H1 (cell line): ENCODE data around the gene REPS2. TPM values are rescaled to one million over a fixed set of nuclear protein-coding genes. Genes with fewer than 3 reads are reported as not detected.

ENCODE experiments used
- CTCF ChIA-PET: fragments of 300-600 bp; sonication (Branson Sonifier 250); formaldehyde crosslinking; loops from one replicate; lab custom pipeline; 2021; ENCODE audit not compliant: partially characterized antibody; lab: Charles Lee
- POLR2A ChIA-PET: fragments of 300-600 bp; sonication (Branson Sonifier 250); formaldehyde crosslinking; loops from one replicate; lab custom pipeline; 2021; ENCODE audit warnings: inconsistent platforms; ENCODE audit not compliant: partially characterized antibody; lab: Charles Lee
- DNase-seq, 2 experiments: peaks; one replicate each; pipeline versions ENCODE4 v3.0.0 to v3.0.0-alpha.2; 2010 to 2022; ENCODE audit warnings: low spot score in 2 of 2, low read depth in 1 of 2, mixed read lengths in 1 of 2
- FAIRE-seq: peaks from 2 replicates; lab custom pipeline; 2011; peaks lifted over from hg19 to GRCh38; lab: Jason Lieb, UNC
- H2AFZ ChIP-seq: 2 replicates; pipeline ENCODE4 v1.8.1; 2012; ENCODE audit warnings: low read length, inconsistent platforms
- H2AK5ac ChIP-seq: 2 replicates; pipeline ENCODE4 v1.6.1; 2013; ENCODE audit warnings: low read depth, low read length
- H2BK120ac ChIP-seq: replicated peaks from 2 replicates; pipeline ENCODE3; 2013; ENCODE audit warnings: low read depth, low read length, inconsistent platforms
- H2BK12ac ChIP-seq: 2 replicates; pipeline ENCODE4 v1.6.1; 2013; ENCODE audit warnings: low read depth, low read length
- H2BK15ac ChIP-seq: 2 replicates; pipeline ENCODE4 v1.6.1; 2013; ENCODE audit warnings: low read length
- H2BK20ac ChIP-seq: 2 replicates; pipeline ENCODE4 v1.6.1; 2013; ENCODE audit warnings: low read length
- H2BK5ac ChIP-seq: 2 replicates; pipeline ENCODE4 v1.6.1; 2013; ENCODE audit warnings: low read depth, low read length
- H3K14ac ChIP-seq: 2 replicates; pipeline ENCODE4 v1.6.1; 2013; ENCODE audit warnings: inconsistent platforms; ENCODE audit not compliant: insufficient read length
- H3K18ac ChIP-seq: 2 replicates; pipeline ENCODE4 v1.6.1; 2013; ENCODE audit warnings: low read length; ENCODE audit errors: extremely low read depth
- H3K23ac ChIP-seq: 2 replicates; pipeline ENCODE4 v1.6.1; 2013; ENCODE audit warnings: inconsistent platforms; ENCODE audit not compliant: insufficient read length
- H3K23me2 ChIP-seq: 2 replicates; pipeline ENCODE4 v1.6.1; 2013; ENCODE audit warnings: low read depth, low read length
- H3K27ac ChIP-seq: 2 replicates; pipeline ENCODE4 v1.6.1; 2011; ENCODE audit warnings: low read depth, low read length, inconsistent platforms
- H3K27me3 ChIP-seq, 4 experiments: replicated peaks in 1 of 4; 1 replicate in 1 of 4; 2 replicates in 3 of 4; pipeline versions ENCODE4 v1.6.1 to v1.8.1; 2011 to 2013; ENCODE audit warnings: low read length in 3 of 4, mild to moderate bottlenecking in 3 of 4, inconsistent platforms in 2 of 4, mixed read lengths in 2 of 4, moderate library complexity in 1 of 4; ENCODE audit not compliant: control insufficient read depth in 3 of 4, insufficient read depth in 3 of 4; ENCODE audit errors: extremely low read depth in 1 of 4
- H3K36me3 ChIP-seq, 4 experiments: 2 replicates each; pipeline versions ENCODE4 v1.6.1 to v1.8.1; 2011 to 2013; ENCODE audit warnings: mild to moderate bottlenecking in 4 of 4, low read length in 3 of 4, moderate library complexity in 2 of 4, control low read depth in 1 of 4, inconsistent platforms in 1 of 4; ENCODE audit not compliant: insufficient read depth in 4 of 4, control insufficient read depth in 2 of 4
- H3K4ac ChIP-seq: replicated peaks from 2 replicates; pipeline ENCODE3; 2013; ENCODE audit warnings: low read length, low read depth, mixed read lengths, inconsistent platforms; ENCODE audit not compliant: insufficient read length
- H3K4me1 ChIP-seq, 4 experiments: replicated peaks in 1 of 4; 1 replicate in 1 of 4; 2 replicates in 3 of 4; pipeline versions ENCODE4 v1.6.1 to v1.8.1; 2011 to 2013; ENCODE audit warnings: low read length in 3 of 4, inconsistent platforms in 2 of 4, mixed read lengths in 1 of 4; ENCODE audit not compliant: insufficient read depth in 4 of 4, control insufficient read depth in 3 of 4
- H3K4me2 ChIP-seq, 2 experiments: 2 replicates each; pipeline versions ENCODE4 v1.6.1 to v1.8.1; 2011 to 2013; ENCODE audit warnings: low read depth in 2 of 2, low read length in 2 of 2, control low read depth in 1 of 2, inconsistent platforms in 1 of 2, mild to moderate bottlenecking in 1 of 2; ENCODE audit not compliant: insufficient read depth in 1 of 2
- H3K4me3 ChIP-seq, 4 experiments: fragments of 200-600, 300-600 bp in 1 of 4; sonication (generic), shearing (Covaris generic), sonication (Bioruptor Twin) in 1 of 4; 2 replicates each; pipeline versions ENCODE4 v1.5.1 to v1.8.1; 2011 to 2016; ENCODE audit warnings: low read length in 4 of 4, low read depth in 3 of 4, control low read depth in 2 of 4, inconsistent platforms in 2 of 4, mild to moderate bottlenecking in 2 of 4, mixed read lengths in 1 of 4, moderate library complexity in 1 of 4; ENCODE audit not compliant: insufficient read depth in 2 of 4; ENCODE audit errors: extremely low read depth in 1 of 4
- H3K56ac ChIP-seq: replicated peaks from 2 replicates; pipeline ENCODE3; 2013; ENCODE audit warnings: low read depth, mild to moderate bottlenecking, mixed read lengths, low read length, inconsistent platforms; ENCODE audit not compliant: insufficient read length
- H3K79me1 ChIP-seq: 2 replicates; pipeline ENCODE4 v1.6.1; 2013; ENCODE audit warnings: low read depth, low read length, control low read depth
- H3K79me2 ChIP-seq, 2 experiments: 2 replicates each; pipeline versions ENCODE4 v1.6.1 to v1.8.1; 2012 to 2013; ENCODE audit warnings: low read length in 2 of 2, mild to moderate bottlenecking in 2 of 2, inconsistent platforms in 1 of 2; ENCODE audit not compliant: insufficient read depth in 2 of 2, control insufficient read depth in 1 of 2
- H3K9ac ChIP-seq, 4 experiments: replicated peaks in 1 of 4; 1 replicate in 1 of 4; 2 replicates in 3 of 4; pipeline versions ENCODE4 v1.6.1 to v1.8.1; 2011 to 2013; ENCODE audit warnings: low read depth in 3 of 4, low read length in 3 of 4, control low read depth in 2 of 4, mild to moderate bottlenecking in 2 of 4, moderate library complexity in 2 of 4, inconsistent platforms in 1 of 4; ENCODE audit errors: extremely low read depth in 1 of 4
- H3K9me3 ChIP-seq, 2 experiments: 2 replicates each; pipeline versions ENCODE4 v1.6.1 to v1.8.1; 2012 to 2013; ENCODE audit warnings: mild to moderate bottlenecking in 2 of 2, moderate library complexity in 2 of 2, control low read depth in 1 of 2, inconsistent platforms in 1 of 2, low read depth in 1 of 2, low read length in 1 of 2, mixed read lengths in 1 of 2; ENCODE audit not compliant: insufficient read depth in 2 of 2
- H4K20me1 ChIP-seq, 2 experiments: replicated peaks in 1 of 2; 2 replicates each; pipeline versions ENCODE3 to v1.8.1; 2011 to 2013; ENCODE audit warnings: inconsistent platforms in 2 of 2, low read length in 2 of 2, mild to moderate bottlenecking in 1 of 2; ENCODE audit not compliant: insufficient read depth in 2 of 2, control insufficient read depth in 1 of 2
- H4K5ac ChIP-seq: 2 replicates; pipeline ENCODE4 v1.6.1; 2013; ENCODE audit warnings: low read length, low read depth, mixed read lengths, inconsistent platforms; ENCODE audit not compliant: insufficient read length
- H4K8ac ChIP-seq: 2 replicates; pipeline ENCODE4 v1.8.0; 2013; ENCODE audit warnings: mild to moderate bottlenecking, moderate library complexity, low read length, inconsistent platforms; ENCODE audit not compliant: insufficient read depth; ENCODE audit errors: extremely low read depth
- H4K91ac ChIP-seq: replicated peaks from 2 replicates; pipeline ENCODE3; 2013; ENCODE audit warnings: low read length, mixed read lengths, inconsistent platforms; ENCODE audit not compliant: insufficient read length
- TAF1 ChIP-seq: IDR thresholded peaks from 2 replicates; pipeline ENCODE4 v1.6.1; 2011; ENCODE audit warnings: mild to moderate bottlenecking, low read depth, low read length
- polyA plus RNA-seq, 7 experiments: library from polyadenylated mRNA; depleted of rRNA in 3 of 7; stranded (reverse) in 5 of 7; unstranded in 2 of 7; fragments of >200 nt in 5 of 7; fragments of 200-250 nt in 2 of 7; gene quantifications; 1 replicate in 5 of 7; 2 replicates in 1 of 7; 4 replicates in 1 of 7; pipeline versions ENCODE4 v1.2.1 to v1.2.3, GENCODE V29; 2011 to 2013; ENCODE audit warnings: missing spikeins in 2 of 7, mixed read lengths in 2 of 7
- total RNA-seq: library from RNA; stranded (reverse); fragmentation: NEBNext Ultra II Directional; extraction: Animal tissue kit (Norgen Biotek cat#: 25700); gene quantifications from 2 replicates; pipeline ENCODE4 v1.2.1, GENCODE V29; 2021

REPS2 gene
- total and polyA plus RNA-seq, 2 of the 8 experiments (the other 6 are each of a cell fraction or from before 2014, with no cell fraction given): 0.79 to 4.3 TPM

GRCh38 chrX:17062065-17062464 is 115.6 kb downstream of the REPS2 start:
- Histone ChIP-seq H3K79me2 (no peaks in the 10 kb centered on the region), H3K23ac (no peak overlapping the region), H3K4ac (no peak overlapping the region), H2BK15ac (no peak overlapping the region), H4K5ac (no peak overlapping the region), H4K91ac (no peak overlapping the region), H3K79me1 (no peaks in the 10 kb centered on the region), H2AFZ (no peak overlapping the region), H2BK120ac (no peak overlapping the region), H3K4me2 (no peak overlapping the region), H3K27ac (no peak overlapping the region), H2AK5ac (no peak overlapping the region), H2BK20ac (no peak overlapping the region), H4K8ac (no peak overlapping the region), H3K14ac (no peak overlapping the region), H3K23me2 (no peaks in the 10 kb centered on the region), H3K4me1 (no peaks in the 10 kb centered on the region), H3K36me3 (no peaks in the 10 kb centered on the region), H3K4me3 (no peak overlapping the region), H3K9me3 (no peaks in the 10 kb centered on the region), H3K27me3 (no peaks in the 10 kb centered on the region), H4K20me1 (no peaks in the 10 kb centered on the region), H3K18ac (no peak overlapping the region), H3K9ac (no peak overlapping the region), H2BK12ac (no peak overlapping the region), H2BK5ac (no peak overlapping the region), H3K56ac (no peak overlapping the region)
- ChIA-PET CTCF (interaction anchor here (1.0 to 2.0 kb wide), 5 partner anchors 16 to 179 kb away, joined by 3 to 7 read pairs (median 4); no protein-coding TSS in a partner anchor), POLR2A (no interaction called here)
- FAIRE-seq (no peak), DNase-seq (no peak)
- no peak for TF ChIP-seq TAF1
